GM21825 (cell line): Measurements from ENCODE around the gene PTK7.
A peak's percentile ranks its signal among the peaks of the same experiment; 100 is the strongest.
"Not testable (repeated sequence)": the region's sequence is repeated elsewhere in the genome, so short reads cannot be mapped to it uniquely, and the experiment has no call there.

Experiments
- ATAC-seq: cut with Tn5 transposase; IDR thresholded peaks from one replicate; pipeline ENCODE4 v1.9.1; 2021; ENCODE audit warnings: mild to moderate bottlenecking, moderate library complexity; ENCODE audit not compliant: unreplicated experiment

The PTK7 gene

DNA sequence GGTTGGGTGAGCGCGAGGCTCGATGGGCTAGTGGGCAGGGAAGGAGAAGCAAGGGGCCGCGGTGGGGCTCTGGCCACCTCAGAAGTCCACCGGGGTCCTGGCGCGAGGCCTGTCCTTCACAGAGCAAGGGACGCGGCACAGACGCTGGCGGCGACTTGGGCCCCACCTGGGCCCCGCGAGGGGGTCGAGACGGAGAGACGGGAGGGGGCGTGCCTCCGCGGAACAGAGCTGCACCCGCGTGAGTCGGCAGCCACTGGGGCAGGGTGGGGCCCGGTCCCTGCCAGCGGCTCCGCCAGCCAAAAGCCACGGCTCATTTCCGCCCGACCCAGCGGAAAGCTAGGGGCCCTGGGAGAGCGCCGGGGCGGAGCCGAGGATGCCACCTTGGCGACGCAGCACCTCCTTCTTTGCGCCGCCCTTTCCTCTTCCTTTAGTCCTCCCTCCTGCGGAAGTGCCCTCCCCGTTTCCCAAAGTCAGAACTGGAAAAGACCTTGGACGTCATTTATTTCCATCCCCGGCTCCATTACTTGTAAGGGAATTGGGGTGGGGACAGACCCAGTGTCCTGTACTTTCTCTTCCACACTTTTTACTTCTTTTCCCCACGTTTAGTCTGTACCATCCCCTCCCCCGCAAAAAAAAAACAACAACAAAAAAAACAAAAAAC, 22.4 kb upstream of the PTK7 start, which contains the start of gene CUL7:
Gene CUL7 (minus strand): TSS at position 307 of the 661 bp plus-strand sequence. CDS start 1,063 bp downstream, outside the sequence.
- ATAC-seq, result peak; percentile 77

DNA sequence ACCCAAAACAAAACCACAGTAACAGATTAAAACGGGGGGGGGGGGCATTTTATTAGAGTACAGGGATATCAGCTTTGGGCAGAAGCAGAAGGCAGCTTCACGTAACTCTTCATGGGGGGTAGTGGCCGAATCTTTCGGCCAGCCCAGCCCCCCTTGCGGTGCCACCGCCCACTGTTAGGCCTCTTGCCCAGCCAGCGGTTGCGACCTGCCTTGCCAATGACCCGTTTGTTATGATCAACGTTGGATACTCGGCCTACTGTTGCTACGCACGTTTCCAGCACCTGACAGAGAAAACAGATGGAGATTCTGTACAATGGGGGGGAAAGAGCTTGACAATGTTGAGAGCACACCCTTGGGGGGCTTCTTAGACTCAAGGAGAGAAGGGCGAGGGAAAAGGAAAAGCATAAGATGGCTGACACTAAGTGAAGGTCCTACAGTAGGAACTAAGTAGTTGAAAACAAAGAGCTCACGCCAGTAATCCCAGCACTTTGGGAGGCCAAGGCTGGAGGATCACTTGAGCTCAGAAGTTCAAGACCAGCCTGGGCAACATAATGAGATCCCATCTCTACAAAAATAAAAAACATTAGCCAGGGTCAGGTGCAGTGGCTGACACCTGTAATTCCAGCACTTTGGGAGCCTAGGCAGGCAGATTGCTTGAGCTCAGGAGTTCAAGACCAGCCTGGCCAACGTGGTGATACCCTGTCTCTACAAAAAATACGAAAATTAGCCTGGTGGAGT, 21.7 kb upstream of the PTK7 start:
- ATAC-seq, result no peak

DNA sequence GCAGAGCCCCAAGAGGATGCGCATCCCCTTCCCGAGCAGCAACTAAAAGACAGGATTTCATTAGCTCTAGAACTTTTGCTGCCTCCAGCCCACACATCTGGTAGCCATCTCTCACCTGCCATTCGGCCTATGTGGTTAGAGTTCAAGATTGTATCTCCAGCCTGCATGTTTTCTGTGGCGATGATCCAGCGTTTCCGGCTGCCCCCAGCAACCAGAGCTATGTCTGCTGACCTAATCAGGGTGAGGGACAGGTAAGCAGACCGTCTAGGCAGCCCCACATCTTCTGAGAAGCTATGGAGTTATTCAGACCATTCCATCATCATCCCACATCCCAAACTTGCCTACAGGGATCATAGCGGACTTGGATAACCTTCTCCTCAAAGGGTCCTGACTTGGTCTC, 20.1 kb upstream of the PTK7 start:
- no peak for ATAC-seq

DNA sequence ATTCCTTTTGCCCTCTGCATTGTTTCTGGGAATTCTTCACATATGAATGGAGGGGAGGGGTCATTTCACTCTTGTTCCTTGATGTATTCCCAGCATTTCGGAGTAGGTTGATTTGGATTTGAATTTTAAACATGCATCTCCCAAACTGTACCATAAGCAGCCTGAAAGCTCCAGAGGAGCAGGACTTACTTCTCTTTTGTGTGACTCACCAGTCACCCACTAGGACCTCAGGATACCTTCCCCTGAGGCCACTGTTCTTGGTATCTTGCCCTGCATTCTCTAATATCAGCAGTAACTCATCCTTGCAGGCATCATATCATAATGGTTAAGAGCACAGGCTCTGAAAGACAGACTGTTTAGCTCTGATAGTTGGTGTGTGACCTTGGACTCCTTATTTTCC, 17.6 kb upstream of the PTK7 start:
- ATAC-seq, result no peak

DNA sequence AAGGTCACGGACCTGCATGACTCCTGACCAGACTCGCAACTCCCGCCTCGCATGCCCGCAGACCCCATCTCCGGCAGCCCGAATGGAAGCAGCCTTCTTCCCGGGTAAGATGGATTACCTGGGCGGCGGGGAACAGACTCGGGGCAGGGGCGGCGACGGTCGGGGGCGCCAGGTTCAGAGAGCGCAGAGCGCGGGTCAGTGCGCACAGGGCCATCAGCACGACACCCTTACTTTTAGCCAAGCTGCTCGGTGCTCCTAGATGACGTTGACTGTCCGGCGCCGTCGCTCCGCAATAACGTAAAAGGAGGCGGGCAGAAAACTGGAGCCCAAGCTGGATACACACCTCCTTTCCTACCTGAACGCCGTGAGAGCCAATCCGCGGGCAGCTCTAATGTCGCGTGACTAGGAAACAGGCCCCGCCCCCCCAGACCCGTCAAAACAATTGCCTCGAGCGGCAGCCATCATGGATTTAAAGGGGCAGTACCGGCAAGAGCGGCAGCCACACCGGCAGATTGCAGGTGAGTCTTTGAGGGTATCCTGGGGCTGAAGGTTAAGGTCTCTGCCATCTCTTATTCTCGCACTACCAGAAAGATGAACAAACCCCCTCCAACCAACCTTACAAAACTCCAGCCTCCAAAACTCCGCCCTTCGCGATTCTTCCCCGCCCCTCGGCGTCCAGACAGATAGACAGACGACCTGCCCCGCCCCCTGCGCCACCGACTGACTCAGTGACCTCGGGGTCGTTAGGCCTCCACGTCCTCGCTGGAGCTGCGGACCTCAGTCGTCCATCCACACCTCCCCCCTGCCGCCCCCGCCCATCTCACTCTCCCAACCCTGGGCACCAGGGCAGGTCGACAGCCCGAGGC, 16.7 kb upstream of the PTK7 start, which contains the start of the genes KLC4 and MRPL2:
Gene KLC4 (plus strand): TSS at position 464 of the 866 bp plus-strand sequence. CDS start 1,705 bp downstream, outside the sequence.
Gene MRPL2 (minus strand): TSS at position 267 of the 866 bp plus-strand sequence. CDS start 53 bp downstream, at position 214.
- peak; percentile 78 for ATAC-seq

DNA sequence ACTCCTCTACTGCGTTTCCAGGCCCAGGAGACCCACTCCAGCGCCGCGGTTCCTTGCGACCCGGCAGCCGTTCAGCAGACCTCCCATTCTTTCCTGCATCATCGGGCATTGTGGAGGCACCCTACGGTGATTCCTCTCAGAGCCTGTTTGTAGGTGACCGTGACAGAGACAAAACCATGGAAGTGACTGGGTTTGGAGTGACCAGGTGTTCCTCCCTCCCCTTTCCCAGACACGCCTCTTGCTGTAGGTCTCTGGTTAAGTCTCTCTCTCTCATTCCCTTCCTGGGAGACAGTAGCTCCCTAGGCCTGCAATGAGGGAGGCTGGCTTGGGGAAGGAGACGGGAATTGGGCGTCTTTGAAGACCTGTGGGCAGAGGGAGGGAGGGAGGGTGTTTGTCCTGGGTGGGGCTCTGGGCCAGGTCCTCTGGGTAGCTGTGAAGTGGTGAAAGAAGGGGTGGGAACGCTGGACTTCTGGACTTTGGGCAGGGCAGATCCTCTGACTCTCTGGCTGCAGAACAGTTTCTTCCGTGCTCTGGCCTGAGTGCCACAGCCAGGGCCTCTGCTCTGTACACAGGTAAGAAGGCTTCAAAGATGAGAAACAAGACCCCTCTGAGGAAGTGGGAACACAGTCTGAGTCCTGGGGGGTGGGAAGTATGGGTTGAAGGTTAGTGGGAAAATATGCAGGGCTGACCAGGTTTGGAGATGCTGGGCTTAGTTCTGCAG, 15.9 kb upstream of the PTK7 start:
- ATAC-seq, result no peak

DNA sequence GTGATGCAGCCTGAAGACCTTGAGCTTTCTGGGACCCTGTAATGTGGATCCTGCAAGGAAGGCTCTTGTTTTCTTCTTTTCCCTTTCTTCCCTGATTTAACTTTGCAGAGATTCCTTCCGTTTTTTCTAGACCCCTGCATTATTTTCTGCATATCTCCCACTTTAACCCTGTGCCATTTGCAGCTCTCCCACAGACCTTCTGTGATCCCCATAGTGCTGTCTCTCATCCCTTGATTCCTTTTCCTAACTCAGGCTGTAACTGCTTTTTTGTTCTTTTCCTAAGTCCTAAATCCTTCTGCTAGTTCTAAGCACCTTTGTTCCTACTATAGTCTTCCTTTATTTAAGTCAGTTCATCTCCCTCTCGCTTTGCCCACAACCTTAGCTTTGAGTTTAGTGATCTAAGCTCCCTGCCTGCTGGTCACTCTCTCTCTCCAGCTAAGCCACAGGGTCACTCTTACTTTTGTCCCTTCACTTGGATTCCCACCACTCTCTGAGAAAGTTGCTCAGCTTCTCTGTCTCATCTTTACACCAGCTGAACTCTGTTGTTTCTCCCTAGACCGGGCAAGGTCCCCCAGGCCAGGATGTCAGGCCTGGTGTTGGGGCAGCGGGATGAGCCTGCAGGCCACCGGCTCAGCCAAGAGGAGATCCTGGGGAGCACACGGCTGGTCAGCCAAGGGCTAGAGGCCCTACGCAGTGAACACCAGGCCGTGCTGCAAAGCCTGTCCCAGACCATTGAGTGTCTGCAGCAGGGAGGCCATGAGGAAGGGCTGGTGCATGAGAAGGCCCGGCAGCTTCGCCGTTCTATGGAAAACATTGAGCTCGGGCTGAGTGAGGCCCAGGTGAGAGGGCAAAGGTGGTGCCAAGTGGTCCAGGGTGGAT, 15.1 kb upstream of the PTK7 start:
- ATAC-seq, result no peak

DNA sequence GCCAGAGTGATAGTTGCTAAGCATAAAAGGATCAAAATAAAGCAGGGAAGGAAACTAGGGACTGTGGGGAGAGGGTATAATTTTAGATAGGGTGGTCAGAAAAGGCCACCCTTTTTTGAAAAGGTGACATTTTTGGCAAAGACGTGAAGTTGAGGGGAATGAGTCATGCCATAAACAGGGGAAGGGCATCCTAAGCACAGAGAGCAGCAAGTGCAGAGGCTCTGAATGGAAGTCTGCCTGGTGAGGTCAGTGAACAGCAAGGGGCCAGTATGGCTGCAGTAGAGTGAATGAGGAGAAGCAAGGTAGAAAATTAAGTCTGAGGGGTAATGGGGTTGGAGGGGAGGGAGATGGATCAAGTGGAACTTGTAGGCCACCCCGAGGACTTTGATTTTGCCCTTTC, 14.3 kb upstream of the PTK7 start:
- no peak for ATAC-seq

DNA sequence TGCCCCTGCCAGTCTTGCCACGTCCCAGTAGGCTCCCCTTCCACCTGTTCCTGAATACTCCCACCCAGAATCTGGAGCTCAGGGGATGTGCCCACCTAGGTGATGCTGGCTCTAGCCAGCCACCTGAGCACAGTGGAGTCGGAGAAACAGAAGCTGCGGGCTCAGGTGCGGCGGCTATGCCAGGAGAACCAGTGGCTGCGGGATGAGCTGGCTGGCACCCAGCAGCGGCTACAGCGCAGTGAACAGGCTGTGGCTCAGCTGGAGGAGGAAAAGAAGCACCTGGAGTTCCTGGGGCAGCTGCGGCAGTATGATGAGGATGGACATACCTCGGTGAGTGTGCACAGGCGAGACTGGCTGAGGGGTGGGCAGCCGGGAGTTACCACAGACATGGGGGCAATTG, 13.3 kb upstream of the PTK7 start:
- ATAC-seq, result no peak

DNA sequence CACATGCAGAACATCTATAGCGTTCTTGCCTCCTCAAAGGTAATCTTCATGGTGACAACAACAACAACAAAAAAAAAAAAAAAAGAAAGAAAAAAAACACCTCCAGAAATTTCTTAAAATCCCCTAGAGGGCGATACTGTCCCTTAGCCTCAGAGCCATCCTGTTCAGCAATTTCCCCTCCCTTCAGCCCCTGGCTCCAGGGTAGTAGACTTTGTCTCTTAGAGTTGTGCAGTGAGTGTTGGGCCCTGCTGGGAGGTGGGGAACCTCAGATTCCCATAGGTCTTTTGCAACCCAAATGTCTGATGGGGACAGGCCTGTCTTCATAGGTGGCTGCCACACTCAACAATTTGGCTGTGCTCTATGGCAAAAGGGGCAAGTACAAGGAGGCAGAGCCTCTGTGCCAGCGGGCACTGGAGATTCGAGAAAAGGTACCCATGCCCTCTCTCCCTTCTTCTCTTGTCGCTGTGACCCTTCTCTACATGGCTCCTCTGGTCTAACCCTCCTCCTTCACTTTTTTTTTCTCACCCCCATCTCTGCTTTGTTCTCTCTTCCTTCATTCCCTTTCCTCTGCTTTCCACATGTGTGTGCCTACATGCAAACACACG, 6.0 kb upstream of the PTK7 start:
- ATAC-seq, result no peak

DNA sequence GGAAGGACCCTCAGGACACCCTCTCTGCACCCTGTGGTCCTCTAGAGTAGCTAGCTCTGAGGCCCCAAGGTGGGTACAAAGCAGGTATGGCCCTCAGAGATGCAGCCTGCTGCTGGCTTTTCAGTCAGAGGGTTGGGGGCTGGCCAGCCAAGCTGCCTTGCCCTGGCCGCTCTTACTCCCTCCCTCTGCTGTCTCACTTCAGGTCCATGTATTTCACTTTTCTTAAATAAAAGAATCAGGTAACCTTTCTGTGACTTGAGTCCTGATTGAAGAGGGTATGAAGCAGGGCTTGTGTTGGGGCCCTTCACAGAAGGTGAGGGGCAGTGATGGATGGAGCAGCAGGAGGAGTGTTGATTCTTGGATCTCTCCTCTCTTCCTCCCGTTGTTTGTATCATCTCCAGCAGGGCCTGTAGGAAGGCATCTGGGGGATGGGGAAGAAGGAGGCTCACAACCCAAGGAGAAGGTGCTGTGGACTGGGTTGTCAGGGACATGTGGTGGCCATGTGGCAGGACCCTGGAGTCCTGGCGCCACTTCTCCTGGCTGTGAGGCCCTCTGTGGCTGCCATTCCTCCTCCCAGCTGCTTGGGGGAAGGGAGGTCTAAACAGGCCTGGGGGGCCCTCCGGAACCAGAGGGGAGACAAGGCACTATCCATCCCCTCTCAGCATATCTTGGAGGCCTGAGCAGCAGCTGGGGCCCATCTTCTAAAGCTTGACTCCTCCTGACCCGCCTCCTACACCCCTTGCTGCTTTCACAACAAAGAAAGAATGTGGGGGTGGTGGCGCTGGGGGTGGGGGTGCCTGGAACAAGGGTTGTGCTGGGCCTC, 1.1 kb upstream of the PTK7 start:
- no peak for ATAC-seq

DNA sequence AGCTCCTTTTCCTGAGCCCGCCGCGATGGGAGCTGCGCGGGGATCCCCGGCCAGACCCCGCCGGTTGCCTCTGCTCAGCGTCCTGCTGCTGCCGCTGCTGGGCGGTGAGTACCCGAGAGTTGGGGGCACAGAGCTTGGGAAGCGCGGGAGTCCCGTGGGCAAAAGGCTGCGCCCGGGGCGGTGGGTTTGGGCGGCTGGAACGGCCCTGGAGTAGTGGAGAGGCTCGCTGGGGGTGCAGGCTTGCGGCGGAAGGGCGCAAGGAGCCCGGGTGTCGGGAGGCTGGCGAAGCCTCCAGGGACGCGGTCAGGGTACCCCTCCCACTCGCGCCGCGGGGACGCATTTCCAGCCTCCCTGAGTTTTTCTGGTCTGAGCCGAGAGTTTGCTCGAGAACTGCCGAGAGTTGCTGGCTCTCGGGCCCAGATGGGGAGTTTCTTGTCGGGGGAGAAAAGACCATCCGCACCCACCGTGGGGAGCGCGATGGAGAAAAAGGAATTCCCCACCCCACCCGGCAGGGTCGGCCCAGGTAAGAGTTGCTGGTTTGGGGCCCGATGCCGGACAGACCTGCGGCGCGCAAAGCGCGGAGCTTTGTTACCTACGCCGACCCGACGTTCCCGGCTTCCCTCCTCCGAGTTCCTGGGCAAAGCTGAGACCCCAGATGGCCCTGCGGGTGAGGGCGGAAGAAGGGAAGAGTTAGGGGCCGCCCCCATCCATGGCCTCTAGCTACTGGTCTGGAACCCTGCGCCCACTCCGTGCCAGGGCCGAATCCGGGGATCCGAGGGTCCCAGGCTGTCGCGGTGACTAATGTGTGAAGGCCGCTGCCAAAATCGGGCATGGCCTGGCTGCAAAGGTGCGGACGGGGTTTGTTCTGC, 584 bp downstream of the PTK7 start:
- no peak for ATAC-seq

DNA sequence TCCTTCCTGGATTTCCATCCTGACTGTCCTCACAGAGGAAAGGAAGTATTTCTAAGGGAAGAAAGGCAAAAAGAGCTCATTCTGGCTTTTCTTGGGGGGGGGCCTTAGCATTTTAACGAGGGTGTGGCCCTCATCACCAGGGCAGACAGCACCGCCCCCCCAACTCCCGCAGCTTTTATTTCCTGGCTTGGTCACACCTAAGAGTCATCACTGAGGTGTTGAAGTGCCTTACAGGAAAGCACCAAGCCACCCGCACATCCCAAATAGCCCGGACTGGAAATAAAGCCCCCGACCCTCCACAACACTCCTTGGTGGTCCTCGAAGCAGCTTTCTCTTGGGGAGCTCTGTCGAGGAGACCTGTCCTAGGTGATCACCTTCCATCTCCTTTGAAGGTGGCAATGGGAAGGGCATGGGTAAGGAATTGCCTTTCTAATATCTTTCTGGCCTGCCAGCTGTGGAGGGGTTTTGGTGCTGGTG, 1.3 kb downstream of the PTK7 start:
- no peak for ATAC-seq

DNA sequence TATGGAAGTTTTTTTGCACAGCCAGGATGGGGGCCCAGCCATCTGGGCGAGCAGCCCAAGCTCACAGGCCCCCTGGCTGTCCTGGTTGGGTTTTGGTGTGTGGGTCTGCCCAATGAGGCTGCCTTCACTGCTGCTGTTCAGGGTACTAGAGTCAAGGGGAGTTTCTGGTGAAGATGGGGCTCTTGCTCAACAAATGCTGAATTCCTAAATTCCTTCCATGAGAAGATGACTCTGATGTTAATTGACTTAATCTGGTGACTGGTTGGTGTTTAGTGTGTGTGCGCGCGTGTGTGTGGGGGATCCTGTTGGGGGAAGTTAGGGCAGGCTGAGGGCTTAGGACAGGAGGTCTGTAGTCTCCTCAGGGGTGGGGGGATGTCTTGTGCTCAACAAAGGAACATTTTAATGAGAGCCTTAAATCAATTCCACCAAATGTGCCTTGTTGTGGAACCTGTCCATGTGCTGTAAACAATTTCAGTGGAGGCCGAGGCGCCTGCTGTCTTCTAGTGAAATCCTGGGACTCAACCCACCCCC, 1.9 kb downstream of the PTK7 start:
- no peak for ATAC-seq

DNA sequence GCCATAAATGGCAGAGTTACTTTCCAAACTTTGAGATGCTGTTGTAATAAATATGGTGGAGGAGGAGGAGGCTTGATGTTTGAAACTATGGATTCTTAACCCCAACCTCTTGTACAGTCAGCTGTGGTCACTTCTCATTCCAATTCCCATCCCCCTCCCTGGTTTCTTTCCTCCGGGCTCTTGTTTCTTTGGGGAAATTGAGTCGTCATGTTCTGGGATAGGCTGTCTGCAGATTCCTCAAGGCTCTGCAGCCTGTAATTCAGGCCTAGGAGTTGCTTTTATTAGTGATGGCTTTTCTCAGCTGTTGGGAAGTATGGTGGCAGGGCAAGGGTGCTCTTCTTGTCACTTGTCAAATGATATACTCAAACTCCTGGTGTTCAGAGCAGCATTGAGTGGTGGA, 2.6 kb downstream of the PTK7 start:
- no peak for ATAC-seq

DNA sequence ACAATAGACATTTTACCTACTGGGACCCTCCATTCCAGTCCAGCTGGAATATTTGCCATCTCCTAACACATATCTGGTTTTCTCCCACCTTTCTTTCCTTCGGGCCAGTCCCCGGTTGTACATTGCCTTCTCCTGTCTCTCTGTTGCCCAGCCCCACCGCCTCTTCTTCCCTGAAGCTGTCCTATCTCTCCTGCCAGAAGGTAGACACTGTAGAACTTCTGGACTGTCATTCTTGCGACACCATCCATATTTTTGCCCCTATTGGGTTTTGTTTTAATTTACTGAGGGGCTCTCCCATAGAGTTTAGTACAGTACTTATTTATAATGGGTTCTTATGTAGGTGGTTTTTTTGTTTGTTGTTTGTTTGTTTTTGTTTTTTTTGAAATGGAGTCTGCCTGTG, 4.9 kb downstream of the PTK7 start:
- no peak for ATAC-seq

DNA sequence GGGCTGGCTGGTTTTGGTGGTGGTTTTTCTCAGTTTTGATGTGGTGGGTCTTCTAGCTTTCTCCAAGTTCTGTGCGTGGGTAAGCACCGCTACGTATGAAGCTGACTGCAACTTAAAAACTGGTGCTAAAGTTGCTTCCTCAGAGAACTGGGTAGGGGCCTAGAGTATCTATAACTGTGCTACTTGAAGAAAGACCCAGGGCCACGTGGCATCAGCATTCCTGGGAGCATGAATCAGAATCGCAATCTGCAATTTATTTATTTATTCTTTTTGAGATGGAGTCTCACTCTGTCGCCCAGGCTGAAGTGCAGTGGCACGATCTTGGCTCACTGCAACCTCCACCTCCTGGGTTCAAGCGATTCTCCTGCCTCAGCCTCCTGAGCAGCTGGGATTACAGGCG, 5.8 kb downstream of the PTK7 start:
- ATAC-seq, result not testable (repeated sequence)
